SK-N-SH (cell line): ENCODE measurements around the gene SMIM11. TPM values are rescaled to one million over a fixed set of nuclear protein-coding genes. Genes with fewer than 3 reads are reported as not detected.

Experiments used
- polyA plus RNA-seq, 3 experiments: library from polyadenylated mRNA; depleted of rRNA; stranded (reverse); fragments of >200 nt; gene quantifications; 2 replicates each; pipeline ENCODE4 v1.2.3, GENCODE V29; 2012

Gene SMIM11
- polyA plus RNA-seq, 1 of the 3 experiments (the other 2 are of a cell fraction): 15.0 TPM

Other genes starting within 250 kb of the SMIM11 start
- 0.05 TPM in 1 of 2 replicates, not detected in the other for gene KCNE2, start 11.5 kb upstream of the SMIM11 start, polyA plus RNA-seq (2012; rRNA removed)
- not detected in 2 replicates for gene SMIM34, start 48.4 kb downstream of the SMIM11 start, polyA plus RNA-seq (2012; rRNA removed)
- 0.06 and 0.16 TPM in 2 replicates for gene KCNE1, start 136.7 kb downstream of the SMIM11 start, polyA plus RNA-seq (2012; rRNA removed)
- gene RCAN1, start 239.6 kb downstream of the SMIM11 start, polyA plus RNA-seq (2012; rRNA removed): 16.7 and 22.0 TPM in 2 replicates